Stomach (tissue), 4 donors: Measurements from ENCODE around the gene HYAL1.

ENCODE experiments used
- EP300 ChIP-seq: sonication (generic); formaldehyde crosslinking; IDR thresholded peaks from one replicate; pipeline ENCODE4 v1.6.1; 2017; ENCODE audit warnings: antibody characterized with exemption
- POLR2A ChIP-seq, 4 donors: fragments of 450-650 bp; IDR thresholded peaks; one replicate each; pipeline ENCODE4 v1.6.1; 2016; ENCODE audit warnings: antibody characterized with exemption in 4 of 4, control low read depth in 2 of 4, mild to moderate bottlenecking in 1 of 4, moderate library complexity in 1 of 4
- POLR2AphosphoS5 ChIP-seq, 3 donors: sonication (generic); formaldehyde crosslinking; IDR thresholded peaks; one replicate each; pipeline ENCODE4 v1.6.1; 2016; ENCODE audit warnings: antibody characterized with exemption in 3 of 3

DNA sequence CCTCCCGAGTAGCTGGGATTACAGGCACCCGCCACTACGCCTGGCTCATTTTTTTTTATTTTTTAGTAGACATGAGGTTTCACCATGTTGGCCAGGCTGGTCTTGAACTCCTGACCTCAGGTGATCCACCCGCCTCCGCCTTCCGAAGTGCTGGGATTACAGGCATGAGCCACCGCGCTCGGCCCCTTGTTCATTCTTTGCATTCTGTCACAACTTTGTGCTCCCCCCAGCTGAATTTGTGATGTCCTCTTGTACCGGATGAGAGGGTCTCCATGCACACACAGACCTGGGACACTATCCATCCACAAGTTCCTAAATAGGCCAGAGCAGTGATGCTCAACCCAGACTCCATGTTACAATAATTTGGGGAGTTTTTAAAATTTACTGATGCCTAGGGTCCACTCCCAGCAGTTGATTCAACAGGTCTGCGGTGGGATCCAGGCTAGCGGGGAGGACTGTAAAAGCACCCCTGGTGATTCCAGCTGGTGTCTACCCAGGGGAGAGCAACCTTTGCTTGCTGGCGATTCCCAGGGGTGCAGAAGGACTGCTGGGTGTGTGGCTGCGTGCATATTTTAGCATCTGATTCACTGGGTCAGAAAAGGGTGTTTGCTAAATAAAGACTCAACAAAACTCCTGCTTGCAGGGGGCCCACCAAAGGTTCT lies 36.2 kb upstream of the HYAL1 start:
- no peak for TF ChIP-seq POLR2A (IDR thresholded peaks at IDR 0.05)
- TF ChIP-seq EP300 = no peak
- TF ChIP-seq POLR2AphosphoS5 (IDR thresholded peaks at IDR 0.05) = no peak
